Esophagus squamous epithelium (tissue), 4 donors: Measurements from ENCODE around the gene SEC24C.

ENCODE experiments used
- CTCF ChIP-seq, 6 experiments: fragments of 450-650 bp in 4 of 6; fragments of 200-600 bp in 2 of 6; sonication (generic) in 2 of 6; IDR thresholded peaks; one replicate each; pipeline ENCODE4 v1.5.1; 2016 to 2019; ENCODE audit warnings: antibody characterized with exemption in 6 of 6, mild to moderate bottlenecking in 4 of 6, moderate library complexity in 4 of 6
- POLR2A ChIP-seq, 4 donors: fragments of 450-650 bp; IDR thresholded peaks; one replicate each; pipeline ENCODE4 v1.6.1; 2017; ENCODE audit warnings: antibody characterized with exemption in 4 of 4, mild to moderate bottlenecking in 4 of 4, moderate library complexity in 3 of 4

- TF ChIP-seq POLR2A (IDR thresholded peaks at IDR 0.05) (no peak), CTCF (IDR thresholded peaks at IDR 0.05) (no peak)
Observed at GRCh38 chr10:73793456-73793855, 49.3 kb downstream of the SEC24C start.
